HEK293 (cell line): ENCODE data around the gene SPPL2B.
"Not testable (repeated sequence)": the region's sequence is repeated elsewhere in the genome, so short reads cannot be mapped to it uniquely, and the experiment has no call there.

Experiments
- CTCF ChIA-PET: fragments of 350-600 bp; formaldehyde crosslinking; extraction: SDS; loops from one replicate; lab custom pipeline; 2021; ENCODE audit warnings: antibody characterized with exemption; lab: Yijun Ruan, JAX
- POLR2A ChIA-PET: fragments of 300-600 bp; formaldehyde crosslinking; extraction: SDS; loops from one replicate; lab custom pipeline; 2020; ENCODE audit warnings: antibody characterized with exemption, inconsistent platforms; lab: Yijun Ruan, JAX
- H3K27ac ChIP-seq: fragments of 200-500 bp; sonication (Bioruptor generic); 2 replicates; pipeline ENCODE4 v1.5.1; 2014; ENCODE audit warnings: low read depth, low read length, control low read depth, inconsistent platforms; ENCODE audit errors: extremely low read depth
- H3K36me3 ChIP-seq, 2 experiments: fragments of 200-500 bp in 1 of 2; sonication (Bioruptor generic) in 1 of 2; 1 replicate in 1 of 2; 2 replicates in 1 of 2; pipeline ENCODE4 v1.5.1; 2014 to 2017; ENCODE audit warnings: inconsistent platforms in 2 of 2, low read length in 2 of 2; ENCODE audit not compliant: control insufficient read depth in 2 of 2, insufficient read depth in 1 of 2
- H3K4me1 ChIP-seq: fragments of 200-500 bp; sonication (Bioruptor generic); 2 replicates; pipeline ENCODE4 v1.5.1; 2014; ENCODE audit warnings: mild to moderate bottlenecking, low read length, inconsistent platforms; ENCODE audit not compliant: control insufficient read depth, insufficient read depth
- H3K4me3 ChIP-seq: 2 replicates; pipeline ENCODE4 v1.5.1; 2011; ENCODE audit warnings: low read depth, mild to moderate bottlenecking, control low read depth, low read length, moderate library complexity
- H3K9me3 ChIP-seq: fragments of 200-500 bp; sonication (Bioruptor generic); 2 replicates; pipeline ENCODE4 v1.5.1; 2014; ENCODE audit warnings: low read depth, low read length, inconsistent platforms; ENCODE audit not compliant: control insufficient read depth, insufficient read depth
- GLIS1 ChIP-seq: fragments of 450-650 bp; formaldehyde crosslinking; IDR thresholded peaks from 2 replicates; pipeline ENCODE4 v1.5.1; 2016; ENCODE audit warnings: missing biosample characterization, missing genetic modification characterization
- GLIS2 ChIP-seq: fragments of 450-650 bp; formaldehyde crosslinking; IDR thresholded peaks from 2 replicates; pipeline ENCODE4 v1.5.1; 2016; ENCODE audit warnings: missing biosample characterization, missing genetic modification characterization
- KLF10 ChIP-seq: fragments of 450-650 bp; IDR thresholded peaks from 2 replicates; pipeline ENCODE4 v1.5.1; 2018; ENCODE audit warnings: missing biosample characterization, mild to moderate bottlenecking, missing genetic modification characterization
- KLF16 ChIP-seq: fragments of 450-650 bp; formaldehyde crosslinking; IDR thresholded peaks from 2 replicates; pipeline ENCODE4 v1.5.1; 2017; ENCODE audit warnings: missing biosample characterization, missing genetic modification characterization
- SP2 ChIP-seq: fragments of 450-650 bp; formaldehyde crosslinking; IDR thresholded peaks from 2 replicates; pipeline ENCODE4 v1.5.1; 2016; ENCODE audit warnings: missing biosample characterization, missing genetic modification characterization
- ZFP41 ChIP-seq: fragments of 450-650 bp; formaldehyde crosslinking; IDR thresholded peaks from 2 replicates; pipeline ENCODE4 v1.5.1; 2016; ENCODE audit warnings: missing biosample characterization, missing genetic modification characterization, borderline replicate concordance
- ZIC2 ChIP-seq: fragments of 450-650 bp; formaldehyde crosslinking; IDR thresholded peaks from 2 replicates; pipeline ENCODE4 v1.5.1; 2016; ENCODE audit warnings: missing biosample characterization, missing genetic modification characterization
- ZNF211 ChIP-seq: fragments of 450-650 bp; formaldehyde crosslinking; IDR thresholded peaks from 2 replicates; pipeline ENCODE4 v1.5.1; 2016; ENCODE audit warnings: low read depth, missing biosample characterization, missing genetic modification characterization
- ZNF23 ChIP-seq: fragments of 450-650 bp; formaldehyde crosslinking; IDR thresholded peaks from 2 replicates; pipeline ENCODE4 v1.5.1; 2016; ENCODE audit warnings: missing biosample characterization, missing genetic modification characterization, borderline replicate concordance
- ZNF324 ChIP-seq: fragments of 450-650 bp; formaldehyde crosslinking; IDR thresholded peaks from 2 replicates; pipeline ENCODE4 v1.5.1; 2016; ENCODE audit warnings: missing biosample characterization, missing genetic modification characterization
- ZNF341 ChIP-seq: fragments of 450-650 bp; formaldehyde crosslinking; IDR thresholded peaks from 2 replicates; pipeline ENCODE4; 2016; ENCODE audit warnings: low read depth, missing biosample characterization, missing genetic modification characterization
- ZNF426 ChIP-seq: fragments of 450-650 bp; formaldehyde crosslinking; IDR thresholded peaks from 2 replicates; pipeline ENCODE4 v1.5.1; 2017; ENCODE audit warnings: missing biosample characterization, missing genetic modification characterization, mild to moderate bottlenecking, inconsistent platforms, moderate library complexity
- ZNF473 ChIP-seq: fragments of 450-650 bp; formaldehyde crosslinking; IDR thresholded peaks from 2 replicates; pipeline ENCODE4 v1.5.1; 2017; ENCODE audit warnings: missing biosample characterization, missing genetic modification characterization
- ZNF501 ChIP-seq: fragments of 450-650 bp; formaldehyde crosslinking; IDR thresholded peaks from 2 replicates; pipeline ENCODE4 v1.5.1; 2016; ENCODE audit warnings: missing biosample characterization, missing genetic modification characterization
- ZNF768 ChIP-seq: fragments of 450-650 bp; formaldehyde crosslinking; IDR thresholded peaks from 2 replicates; pipeline ENCODE4 v1.5.1; 2018; ENCODE audit warnings: missing biosample characterization, mild to moderate bottlenecking, missing genetic modification characterization
- ZNF837 ChIP-seq: fragments of 450-650 bp; formaldehyde crosslinking; IDR thresholded peaks from 2 replicates; pipeline ENCODE4 v1.5.1; 2016; ENCODE audit warnings: missing biosample characterization, missing genetic modification characterization
- TF ChIP-seq, protein P1 (sequence below): fragments of 450-650 bp; formaldehyde crosslinking; IDR thresholded peaks from 2 replicates; pipeline ENCODE4 v1.5.1; 2017; ENCODE audit warnings: missing biosample characterization, missing genetic modification characterization
- TF ChIP-seq, protein P2 (sequence below): fragments of 450-650 bp; formaldehyde crosslinking; IDR thresholded peaks from 2 replicates; pipeline ENCODE4 v1.5.1; 2017; ENCODE audit warnings: missing biosample characterization, mild to moderate bottlenecking, missing genetic modification characterization, moderate library complexity
- TF ChIP-seq, protein P3 (sequence below): fragments of 450-650 bp; formaldehyde crosslinking; IDR thresholded peaks from 2 replicates; pipeline ENCODE4 v1.5.1; 2016; ENCODE audit warnings: missing biosample characterization, missing genetic modification characterization
- TF ChIP-seq, protein P4 (sequence below): fragments of 450-650 bp; formaldehyde crosslinking; IDR thresholded peaks from 2 replicates; pipeline ENCODE4 v1.5.1; 2016; ENCODE audit warnings: missing biosample characterization, missing genetic modification characterization
- TF ChIP-seq, protein P5 (sequence below): fragments of 450-650 bp; formaldehyde crosslinking; IDR thresholded peaks from 2 replicates; pipeline ENCODE4 v1.5.1; 2016; ENCODE audit warnings: missing biosample characterization, missing genetic modification characterization

The SPPL2B gene

GRCh38 chr19:2281265-2282061 lies 47.0 kb upstream of the SPPL2B start:
- H3K4me1 ChIP-seq, H3K9me3 ChIP-seq, H3K4me3 ChIP-seq: not testable (repeated sequence)
- POLR2A ChIA-PET, result interaction anchor here (0.6 kb wide), 1 partner anchor 443 kb away, joined by 5 read pairs; no protein-coding TSS in a partner anchor
- TF ChIP-seq, protein P1, sequence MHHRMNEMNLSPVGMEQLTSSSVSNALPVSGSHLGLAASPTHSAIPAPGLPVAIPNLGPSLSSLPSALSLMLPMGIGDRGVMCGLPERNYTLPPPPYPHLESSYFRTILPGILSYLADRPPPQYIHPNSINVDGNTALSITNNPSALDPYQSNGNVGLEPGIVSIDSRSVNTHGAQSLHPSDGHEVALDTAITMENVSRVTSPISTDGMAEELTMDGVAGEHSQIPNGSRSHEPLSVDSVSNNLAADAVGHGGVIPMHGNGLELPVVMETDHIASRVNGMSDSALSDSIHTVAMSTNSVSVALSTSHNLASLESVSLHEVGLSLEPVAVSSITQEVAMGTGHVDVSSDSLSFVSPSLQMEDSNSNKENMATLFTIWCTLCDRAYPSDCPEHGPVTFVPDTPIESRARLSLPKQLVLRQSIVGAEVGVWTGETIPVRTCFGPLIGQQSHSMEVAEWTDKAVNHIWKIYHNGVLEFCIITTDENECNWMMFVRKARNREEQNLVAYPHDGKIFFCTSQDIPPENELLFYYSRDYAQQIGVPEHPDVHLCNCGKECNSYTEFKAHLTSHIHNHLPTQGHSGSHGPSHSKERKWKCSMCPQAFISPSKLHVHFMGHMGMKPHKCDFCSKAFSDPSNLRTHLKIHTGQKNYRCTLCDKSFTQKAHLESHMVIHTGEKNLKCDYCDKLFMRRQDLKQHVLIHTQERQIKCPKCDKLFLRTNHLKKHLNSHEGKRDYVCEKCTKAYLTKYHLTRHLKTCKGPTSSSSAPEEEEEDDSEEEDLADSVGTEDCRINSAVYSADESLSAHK (tag by site-specific recombination), result peak; percentile 40; the same call in 1 of the 2 replicates
- peak; percentile 90 for TF ChIP-seq ZNF768
- TF ChIP-seq, all 188 proteins: peak for 2; not testable (repeated sequence) for 186
- CTCF ChIA-PET, result interaction anchor here (0.6 kb wide), 1 partner anchor 330 kb away, joined by 3 read pairs; no protein-coding TSS in a partner anchor
- not testable (repeated sequence) for H3K36me3 ChIP-seq, H3K27ac ChIP-seq

GRCh38 chr19:2282062-2282861 lies 46.2 kb upstream of the SPPL2B start, which contains the start of gene PEAK3:
Gene PEAK3, minus strand, starts transcription at chr19:2282175. Its CDS starts 1,244 bp downstream, at chr19:2280931.
- Histone ChIP-seq H3K27ac (no peak within 1 kb of the TSS), H3K4me3 (no peak within 1 kb of the TSS), H3K4me1 (no peaks in the 10 kb centered on the region), H3K36me3 (no peaks in the 10 kb centered on the region), H3K9me3 (no peaks in the 10 kb centered on the region)
- ChIA-PET CTCF (interaction anchor here (0.6 kb wide), 1 partner anchor 329 kb away, joined by 3 read pairs; no protein-coding TSS in a partner anchor), POLR2A (interaction anchor here (0.6 kb wide), 1 partner anchor 444 kb away, joined by 5 read pairs; no protein-coding TSS in a partner anchor)
- TF ChIP-seq KLF10 (no peak), ZNF426 (no peak), KLF16 (tag by site-specific recombination) (no peak), ZNF501 (tag by site-specific recombination) (no peak), GLIS1 (tag by site-specific recombination) (peak; percentile 72), ZNF23 (no peak), SP2 (peak; percentile 48), ZNF324 (tag by site-specific recombination) (no peak), GLIS2 (tag by site-specific recombination) (peak; percentile 33; the same call in 1 of the 2 replicates), ZNF341 (tag by site-specific recombination) (peak; percentile 78), ZNF473 (tag by site-specific recombination) (no peak), ZFP41 (tag by site-specific recombination) (no peak), ZIC2 (tag by site-specific recombination) (peak; percentile 49; the same call in 1 of the 2 replicates), ZNF211 (tag by site-specific recombination) (no peak), ZNF837 (tag by site-specific recombination) (no peak)
- TF ChIP-seq, protein P2, sequence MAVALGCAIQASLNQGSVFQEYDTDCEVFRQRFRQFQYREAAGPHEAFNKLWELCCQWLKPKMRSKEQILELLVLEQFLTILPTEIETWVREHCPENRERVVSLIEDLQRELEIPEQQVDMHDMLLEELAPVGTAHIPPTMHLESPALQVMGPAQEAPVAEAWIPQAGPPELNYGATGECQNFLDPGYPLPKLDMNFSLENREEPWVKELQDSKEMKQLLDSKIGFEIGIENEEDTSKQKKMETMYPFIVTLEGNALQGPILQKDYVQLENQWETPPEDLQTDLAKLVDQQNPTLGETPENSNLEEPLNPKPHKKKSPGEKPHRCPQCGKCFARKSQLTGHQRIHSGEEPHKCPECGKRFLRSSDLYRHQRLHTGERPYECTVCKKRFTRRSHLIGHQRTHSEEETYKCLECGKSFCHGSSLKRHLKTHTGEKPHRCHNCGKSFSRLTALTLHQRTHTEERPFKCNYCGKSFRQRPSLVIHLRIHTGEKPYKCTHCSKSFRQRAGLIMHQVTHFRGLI (tag by site-specific recombination), result no peak
- TF ChIP-seq, protein P3, sequence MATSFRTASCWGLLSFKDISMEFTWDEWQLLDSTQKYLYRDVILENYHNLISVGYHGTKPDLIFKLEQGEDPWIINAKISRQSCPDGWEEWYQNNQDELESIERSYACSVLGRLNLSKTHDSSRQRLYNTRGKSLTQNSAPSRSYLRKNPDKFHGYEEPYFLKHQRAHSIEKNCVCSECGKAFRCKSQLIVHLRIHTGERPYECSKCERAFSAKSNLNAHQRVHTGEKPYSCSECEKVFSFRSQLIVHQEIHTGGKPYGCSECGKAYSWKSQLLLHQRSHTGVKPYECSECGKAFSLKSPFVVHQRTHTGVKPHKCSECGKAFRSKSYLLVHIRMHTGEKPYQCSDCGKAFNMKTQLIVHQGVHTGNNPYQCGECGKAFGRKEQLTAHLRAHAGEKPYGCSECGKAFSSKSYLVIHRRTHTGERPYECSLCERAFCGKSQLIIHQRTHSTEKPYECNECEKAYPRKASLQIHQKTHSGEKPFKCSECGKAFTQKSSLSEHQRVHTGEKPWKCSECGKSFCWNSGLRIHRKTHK (tag by site-specific recombination), result no peak
- TF ChIP-seq, protein P4, sequence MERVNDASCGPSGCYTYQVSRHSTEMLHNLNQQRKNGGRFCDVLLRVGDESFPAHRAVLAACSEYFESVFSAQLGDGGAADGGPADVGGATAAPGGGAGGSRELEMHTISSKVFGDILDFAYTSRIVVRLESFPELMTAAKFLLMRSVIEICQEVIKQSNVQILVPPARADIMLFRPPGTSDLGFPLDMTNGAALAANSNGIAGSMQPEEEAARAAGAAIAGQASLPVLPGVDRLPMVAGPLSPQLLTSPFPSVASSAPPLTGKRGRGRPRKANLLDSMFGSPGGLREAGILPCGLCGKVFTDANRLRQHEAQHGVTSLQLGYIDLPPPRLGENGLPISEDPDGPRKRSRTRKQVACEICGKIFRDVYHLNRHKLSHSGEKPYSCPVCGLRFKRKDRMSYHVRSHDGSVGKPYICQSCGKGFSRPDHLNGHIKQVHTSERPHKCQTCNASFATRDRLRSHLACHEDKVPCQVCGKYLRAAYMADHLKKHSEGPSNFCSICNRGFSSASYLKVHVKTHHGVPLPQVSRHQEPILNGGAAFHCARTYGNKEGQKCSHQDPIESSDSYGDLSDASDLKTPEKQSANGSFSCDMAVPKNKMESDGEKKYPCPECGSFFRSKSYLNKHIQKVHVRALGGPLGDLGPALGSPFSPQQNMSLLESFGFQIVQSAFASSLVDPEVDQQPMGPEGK (tag by site-specific recombination), result peak; percentile 24; the same call in 1 of the 2 replicates
- TF ChIP-seq, protein P5, sequence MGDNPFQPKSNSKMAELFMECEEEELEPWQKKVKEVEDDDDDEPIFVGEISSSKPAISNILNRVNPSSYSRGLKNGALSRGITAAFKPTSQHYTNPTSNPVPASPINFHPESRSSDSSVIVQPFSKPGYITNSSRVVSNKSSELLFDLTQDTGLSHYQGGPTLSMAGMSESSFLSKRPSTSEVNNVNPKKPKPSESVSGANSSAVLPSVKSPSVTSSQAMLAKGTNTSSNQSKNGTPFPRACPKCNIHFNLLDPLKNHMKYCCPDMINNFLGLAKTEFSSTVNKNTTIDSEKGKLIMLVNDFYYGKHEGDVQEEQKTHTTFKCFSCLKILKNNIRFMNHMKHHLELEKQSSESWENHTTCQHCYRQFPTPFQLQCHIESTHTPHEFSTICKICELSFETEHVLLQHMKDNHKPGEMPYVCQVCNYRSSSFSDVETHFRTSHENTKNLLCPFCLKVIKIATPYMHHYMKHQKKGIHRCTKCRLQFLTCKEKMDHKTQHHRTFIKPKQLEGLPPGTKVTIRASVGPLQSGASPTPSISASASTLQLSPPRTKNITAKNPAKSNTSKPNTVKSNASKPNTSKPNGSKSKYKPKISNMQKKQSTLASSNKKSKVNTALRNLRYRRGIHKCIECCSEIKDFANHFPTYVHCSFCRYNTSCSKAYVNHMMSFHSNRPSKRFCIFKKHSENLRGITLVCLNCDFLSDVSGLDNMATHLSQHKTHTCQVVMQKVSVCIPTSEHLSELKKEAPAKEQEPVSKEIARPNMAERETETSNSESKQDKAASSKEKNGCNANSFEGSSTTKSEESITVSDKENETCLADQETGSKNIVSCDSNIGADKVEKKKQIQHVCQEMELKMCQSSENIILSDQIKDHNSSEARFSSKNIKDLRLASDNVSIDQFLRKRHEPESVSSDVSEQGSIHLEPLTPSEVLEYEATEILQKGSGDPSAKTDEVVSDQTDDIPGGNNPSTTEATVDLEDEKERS (tag by site-specific recombination), result no peak
